Fibroblast of lung (primary cell): ENCODE measurements around the gene ELMO1. TPM values are rescaled to one million over a fixed set of nuclear protein-coding genes. Genes with fewer than 3 reads are reported as not detected.

Experiments
- DNase-seq, 2 donors: peaks; one replicate each; pipeline versions ENCODE4 v3.0.0 to v3.0.0-alpha.2; 2010; ENCODE audit warnings: low read depth in 2 of 2
- H2AFZ ChIP-seq: 2 replicates; pipeline ENCODE4 v1.5.1; 2012; ENCODE audit warnings: low read length, control low read depth, inconsistent platforms
- H3K27ac ChIP-seq: 2 replicates; pipeline ENCODE4 v1.5.1; 2011; ENCODE audit warnings: low read length, control low read depth; ENCODE audit not compliant: insufficient read depth
- H3K27me3 ChIP-seq: 2 replicates; pipeline ENCODE4 v1.5.1; 2011; ENCODE audit warnings: mild to moderate bottlenecking, low read length; ENCODE audit not compliant: control insufficient read depth, insufficient read depth
- H3K36me3 ChIP-seq: 2 replicates; pipeline ENCODE4 v1.5.1; 2011; ENCODE audit warnings: low read length; ENCODE audit not compliant: control insufficient read depth, insufficient read depth
- H3K4me1 ChIP-seq: 2 replicates; pipeline ENCODE4 v1.5.1; 2011; ENCODE audit warnings: low read length; ENCODE audit not compliant: control insufficient read depth, insufficient read depth; ENCODE audit errors: extremely low read depth
- H3K4me2 ChIP-seq: 2 replicates; pipeline ENCODE4 v1.5.1; 2011; ENCODE audit warnings: low read length, control low read depth; ENCODE audit not compliant: insufficient read depth; ENCODE audit errors: extremely low read depth
- H3K4me3 ChIP-seq, 4 experiments: fragments of 200-600 bp in 1 of 4; sonication (generic) in 1 of 4; replicated peaks in 1 of 4; 2 replicates each; pipeline ENCODE4 v1.5.1; 2011 to 2016; ENCODE audit warnings: low read length in 4 of 4, low read depth in 3 of 4, mild to moderate bottlenecking in 3 of 4, control low read depth in 2 of 4, inconsistent platforms in 1 of 4, mixed read lengths in 1 of 4; ENCODE audit not compliant: insufficient read depth in 1 of 4; ENCODE audit errors: control extremely low read depth in 1 of 4
- H3K79me2 ChIP-seq: 2 replicates; pipeline ENCODE4 v1.5.1; 2012; ENCODE audit warnings: mild to moderate bottlenecking, low read length, inconsistent platforms; ENCODE audit not compliant: control insufficient read depth, insufficient read depth
- H3K9ac ChIP-seq: 2 replicates; pipeline ENCODE4 v1.5.1; 2011; ENCODE audit warnings: mild to moderate bottlenecking, low read length, control low read depth; ENCODE audit not compliant: insufficient read depth
- H3K9me3 ChIP-seq: 2 replicates; pipeline ENCODE4 v1.5.1; 2012; ENCODE audit warnings: low read depth, low read length; ENCODE audit not compliant: control insufficient read depth, insufficient read depth
- H4K20me1 ChIP-seq: 2 replicates; pipeline ENCODE4 v1.5.1; 2011; ENCODE audit warnings: low read length; ENCODE audit not compliant: control insufficient read depth, insufficient read depth; ENCODE audit errors: extremely low read depth
- CTCF ChIP-seq, 2 donors: IDR thresholded peaks in 1 of 2; conservative IDR thresholded peaks in 1 of 2; 1 replicate in 1 of 2; 2 replicates in 1 of 2; pipeline ENCODE4 v1.5.1; 2011 to 2012; ENCODE audit warnings: low read length in 2 of 2, control low read depth in 1 of 2, inconsistent platforms in 1 of 2, low read depth in 1 of 2, mild to moderate bottlenecking in 1 of 2
- EZH2 ChIP-seq: IDR thresholded peaks from 2 replicates; pipeline ENCODE4 v1.5.1; 2012; ENCODE audit warnings: low read length, control low read depth, mild to moderate bottlenecking; ENCODE audit errors: missing control alignments
- polyA plus RNA-seq, 2 donors: library from polyadenylated mRNA; depleted of rRNA in 1 of 2; stranded (reverse) in 1 of 2; unstranded in 1 of 2; fragments of >200 nt; gene quantifications; 2 replicates each; pipeline ENCODE4 v1.2.1, GENCODE V29; 2011 to 2012; ENCODE audit warnings: missing spikeins in 1 of 2
- total RNA-seq: library from RNA; depleted of rRNA; stranded (reverse); fragments of >200 nt; gene quantifications from 2 replicates; pipeline ENCODE4 v1.2.1, GENCODE V29; 2014

Gene ELMO1
- total and polyA plus RNA-seq, 2 donors (not counting 1 experiment from before 2014, with no cell fraction given) = 0.50 TPM; not detected in 1

GRCh38 chr7:36881233-36881874 lies 567.3 kb downstream of the ELMO1 start:
- Histone ChIP-seq H3K27ac (no peak overlapping the region), H3K4me2 (no peak overlapping the region), H4K20me1 (no peaks in the 10 kb centered on the region), H3K36me3 (no peaks in the 10 kb centered on the region), H3K4me3 (no peak overlapping the region), H3K9ac (no peak overlapping the region), H3K4me1 (no peaks in the 10 kb centered on the region), H3K79me2 (no peaks in the 10 kb centered on the region), H3K27me3 (no peaks in the 10 kb centered on the region), H2AFZ (no peak overlapping the region), H3K9me3 (no peaks in the 10 kb centered on the region)
- DNase-seq = no peak
- TF ChIP-seq CTCF (conservative IDR thresholded peaks at IDR 0.05 in 1 of 2, IDR thresholded peaks at IDR 0.05 in 1 of 2; ENCODE audit: low read depth in 1 of 2, low read length in 2 of 2) = no peak
- no peak for TF ChIP-seq EZH2

GRCh38 chr7:36880108-36880507 lies 568.6 kb downstream of the ELMO1 start:
- DNase-seq = no peak
- no peak overlapping the region for H3K4me3 ChIP-seq
- H3K9me3 ChIP-seq = no peaks in the 10 kb centered on the region
- no peaks in the 10 kb centered on the region for H3K36me3 ChIP-seq
- no peaks in the 10 kb centered on the region for H4K20me1 ChIP-seq
- no peak overlapping the region for H3K9ac ChIP-seq
- H3K79me2 ChIP-seq = no peaks in the 10 kb centered on the region
- H2AFZ ChIP-seq = no peak overlapping the region
- H3K27me3 ChIP-seq = no peaks in the 10 kb centered on the region
- no peak for TF ChIP-seq EZH2
- TF ChIP-seq CTCF (conservative IDR thresholded peaks at IDR 0.05 in 1 of 2, IDR thresholded peaks at IDR 0.05 in 1 of 2; ENCODE audit: low read depth in 1 of 2, low read length in 2 of 2) = no peak
- no peaks in the 10 kb centered on the region for H3K4me1 ChIP-seq
- no peak overlapping the region for H3K27ac ChIP-seq
- no peak overlapping the region for H3K4me2 ChIP-seq

GRCh38 chr7:36879021-36879420 lies 569.6 kb downstream of the ELMO1 start:
- Histone ChIP-seq H3K4me1 (no peaks in the 10 kb centered on the region), H3K4me2 (no peak overlapping the region), H3K36me3 (no peaks in the 10 kb centered on the region), H2AFZ (no peak overlapping the region), H3K27me3 (no peaks in the 10 kb centered on the region), H3K9me3 (no peaks in the 10 kb centered on the region), H3K9ac (no peak overlapping the region), H3K79me2 (no peaks in the 10 kb centered on the region), H3K4me3 (no peak overlapping the region), H3K27ac (no peak overlapping the region), H4K20me1 (no peaks in the 10 kb centered on the region)
- DNase-seq = no peak
- TF ChIP-seq CTCF (conservative IDR thresholded peaks at IDR 0.05 in 1 of 2, IDR thresholded peaks at IDR 0.05 in 1 of 2; ENCODE audit: low read depth in 1 of 2, low read length in 2 of 2) (no peak), EZH2 (no peak)
